HuH-7 (cell line): ENCODE measurements around the gene IKZF4.

Source experiments
- DNase-seq: peaks from one replicate; pipeline ENCODE4 v3.0.0; 2011; ENCODE audit warnings: low spot score

Gene IKZF4

GRCh38 chr12:56082967-56083366, 62.1 kb downstream of the IKZF4 start:
- no peak for DNase-seq

- peak; percentile 55 for DNase-seq
Observed at GRCh38 chr12:56084958-56085543, 64.2 kb downstream of the IKZF4 start.

GRCh38 chr12:56086096-56086495, 65.3 kb downstream of the IKZF4 start:
- no peak for DNase-seq

GRCh38 chr12:56086608-56087007, 65.8 kb downstream of the IKZF4 start:
- no peak for DNase-seq

- no peak for DNase-seq
Observed at GRCh38 chr12:56087220-56087619, 66.4 kb downstream of the IKZF4 start.
